ENCODE data around the gene YOD1.

DNA sequence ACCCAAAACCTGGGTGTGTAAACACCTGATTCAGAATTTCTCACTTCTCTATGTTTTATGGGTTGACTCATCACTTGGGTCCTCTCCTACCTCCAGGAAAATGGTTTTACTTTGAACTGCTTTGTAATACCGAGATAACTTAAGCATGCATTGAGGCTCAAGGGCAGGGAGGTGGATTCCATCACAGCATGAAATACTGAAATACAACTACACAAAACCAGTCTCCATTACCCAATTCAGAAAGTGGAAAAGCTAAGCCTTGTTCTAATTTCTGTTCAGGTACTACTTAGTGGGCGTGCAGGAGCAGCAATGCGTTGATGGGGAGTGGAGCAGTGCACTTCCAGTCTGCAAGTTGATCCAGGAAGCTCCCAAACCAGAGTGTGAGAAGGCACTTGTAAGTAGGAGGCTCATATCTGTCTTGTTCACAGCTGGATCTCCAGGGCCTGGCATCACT lies 46.9 kb upstream of the YOD1 start:
- TF ChIP-seq, protein P1, sequence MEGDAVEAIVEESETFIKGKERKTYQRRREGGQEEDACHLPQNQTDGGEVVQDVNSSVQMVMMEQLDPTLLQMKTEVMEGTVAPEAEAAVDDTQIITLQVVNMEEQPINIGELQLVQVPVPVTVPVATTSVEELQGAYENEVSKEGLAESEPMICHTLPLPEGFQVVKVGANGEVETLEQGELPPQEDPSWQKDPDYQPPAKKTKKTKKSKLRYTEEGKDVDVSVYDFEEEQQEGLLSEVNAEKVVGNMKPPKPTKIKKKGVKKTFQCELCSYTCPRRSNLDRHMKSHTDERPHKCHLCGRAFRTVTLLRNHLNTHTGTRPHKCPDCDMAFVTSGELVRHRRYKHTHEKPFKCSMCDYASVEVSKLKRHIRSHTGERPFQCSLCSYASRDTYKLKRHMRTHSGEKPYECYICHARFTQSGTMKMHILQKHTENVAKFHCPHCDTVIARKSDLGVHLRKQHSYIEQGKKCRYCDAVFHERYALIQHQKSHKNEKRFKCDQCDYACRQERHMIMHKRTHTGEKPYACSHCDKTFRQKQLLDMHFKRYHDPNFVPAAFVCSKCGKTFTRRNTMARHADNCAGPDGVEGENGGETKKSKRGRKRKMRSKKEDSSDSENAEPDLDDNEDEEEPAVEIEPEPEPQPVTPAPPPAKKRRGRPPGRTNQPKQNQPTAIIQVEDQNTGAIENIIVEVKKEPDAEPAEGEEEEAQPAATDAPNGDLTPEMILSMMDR (conservative IDR thresholded peaks at IDR 0.05; ENCODE audit: low read depth, low read length) = no peak
- TF ChIP-seq POLR2A (IDR thresholded peaks at IDR 0.05; ENCODE audit: low read depth, low read length) (no peak), BHLHE40 (IDR thresholded peaks at IDR 0.05; ENCODE audit: low read depth, low read length) (no peak), CEBPB (IDR thresholded peaks at IDR 0.05; ENCODE audit: low read depth, low read length) (no peak), MAZ (IDR thresholded peaks at IDR 0.05; ENCODE audit: borderline replicate concordance, low read depth, low read length) (no peak), ELK1 (IDR thresholded peaks at IDR 0.05; ENCODE audit: borderline replicate concordance, low read depth, low read length) (no peak)

Measured in IMR-90 (cell line).